Aorta (tissue), 5 donors: Measurements from ENCODE around the gene MOG. TPM values are rescaled to one million over a fixed set of nuclear protein-coding genes. Genes with fewer than 3 reads are reported as not detected.

Source experiments
- ATAC-seq: fragments of 200-7000 bp; cut with Tn5 transposase; one replicate; pipeline ENCODE4 v1.9.1; 2022; ENCODE audit warnings: moderate library complexity; ENCODE audit not compliant: low FRiP score
- DNase-seq, 2 donors: peaks; one replicate each; pipeline ENCODE4 v3.0.0-alpha.2; 2020
- H3K27ac ChIP-seq, 2 donors: one replicate each; pipeline ENCODE4 v1.5.1; 2013; ENCODE audit warnings: low read length in 2 of 2, mild to moderate bottlenecking in 2 of 2, moderate library complexity in 2 of 2, control low read depth in 1 of 2, inconsistent platforms in 1 of 2, low read depth in 1 of 2
- H3K27me3 ChIP-seq, 2 donors: one replicate each; pipeline ENCODE4 v1.6.1; 2013; ENCODE audit warnings: control low read depth in 1 of 2, low read length in 1 of 2, mild to moderate bottlenecking in 1 of 2, moderate library complexity in 1 of 2; ENCODE audit not compliant: insufficient read depth in 2 of 2, control insufficient read depth in 1 of 2
- H3K36me3 ChIP-seq, 2 donors: one replicate each; pipeline ENCODE4 v1.6.1; 2013; ENCODE audit warnings: control low read depth in 1 of 2, low read length in 1 of 2, mild to moderate bottlenecking in 1 of 2; ENCODE audit not compliant: insufficient read depth in 2 of 2, control insufficient read depth in 1 of 2
- H3K4me1 ChIP-seq, 2 donors: one replicate each; pipeline ENCODE4 v1.6.1; 2013; ENCODE audit warnings: low read length in 2 of 2, control low read depth in 1 of 2, mild to moderate bottlenecking in 1 of 2, moderate library complexity in 1 of 2; ENCODE audit not compliant: insufficient read depth in 2 of 2, control insufficient read depth in 1 of 2
- H3K4me3 ChIP-seq, 2 donors: one replicate each; pipeline ENCODE4 v1.5.1; 2013; ENCODE audit warnings: low read length in 2 of 2, control low read depth in 1 of 2, mild to moderate bottlenecking in 1 of 2
- H3K9me3 ChIP-seq: one replicate; pipeline ENCODE4 v1.6.1; 2013; ENCODE audit warnings: mild to moderate bottlenecking, low read length; ENCODE audit not compliant: control insufficient read depth
- WGBS, 2 donors: extraction: QIAGEN DNeasy Blood & Tissue Kit; methylation state at CpG; one replicate each; pipeline ENCODE4 v1.1.7; 2013; 5-methylcytosine and 5-hydroxymethylcytosine counted together
- intact Hi-C, 2 donors: fragments of 100-400 bp; cut with DNase I; formaldehyde crosslinking; loops; one replicate each; pipeline versions ENCODE4 v1.14.2 to v1.15.0; 2022
- polyA plus RNA-seq, 2 donors: library from polyadenylated mRNA; stranded (reverse); fragments of 200-250 nt; gene quantifications; one replicate each; pipeline ENCODE4 v1.2.3, GENCODE V29; 2013
- total RNA-seq, 2 donors: library from RNA; stranded (reverse); fragmentation: NEBNext Ultra II Directional; extraction: Animal tissue kit (Norgen Biotek cat#: 25700); gene quantifications; one replicate each; pipeline ENCODE4 v1.2.1, GENCODE V29; 2021
- donor health status: healthy with polysubstance abuse.
- donor health status: Bipolar disorder and iron deficiency.
- donor health status: DM: no; HTN: no; CAD: no.
- donor health status: DM: no; HTN: no; CAD: no.
- donor health status: DM: yes; HTN: yes; CAD: no.

The MOG gene
- total and polyA plus RNA-seq, 4 donors = 1.5 TPM; not detected in 3

GRCh38 chr6:29631860-29632731 lies 24.8 kb upstream of the MOG start:
- H3K36me3 ChIP-seq = no peaks in the 10 kb centered on the region
- intact Hi-C loops = no loop called here
- peak overlapping the region; percentile 83 to 96 for H3K4me3 ChIP-seq
- WGBS, 2 donors = 3 to 9% methylated on average over 21 to 53 of the region's 53 CpGs
- no peaks in the 10 kb centered on the region for H3K4me1 ChIP-seq
- no peaks in the 10 kb centered on the region for H3K27me3 ChIP-seq
- no peaks in the 10 kb centered on the region for H3K9me3 ChIP-seq
- peak; percentile 51 for ATAC-seq
- peak; percentile 84 to 90 for DNase-seq
- no peak overlapping the region for H3K27ac ChIP-seq

- 0 to 1% methylated on average over 35 to 57 of the region's 57 CpGs for WGBS, 2 donors
- no peaks in the 10 kb centered on the region for H3K9me3 ChIP-seq
- ATAC-seq (peak; percentile 96), DNase-seq (peak; percentile 92 to 95)
- peak within 1 kb of the TSS; percentile 83 to 96 for H3K4me3 ChIP-seq
- no peaks in the 10 kb centered on the region for H3K36me3 ChIP-seq
- intact Hi-C loops = no loop called here
- H3K27ac ChIP-seq = no peak within 1 kb of the TSS
- H3K4me1 ChIP-seq = no peaks in the 10 kb centered on the region
- no peaks in the 10 kb centered on the region for H3K27me3 ChIP-seq
Observed at GRCh38 chr6:29632789-29633533, 23.9 kb upstream of the MOG start, which contains the start of gene GABBR1. Gene GABBR1, minus strand, starts transcription at chr6:29633183. Its CDS starts 798 bp downstream, at chr6:29632385.

GRCh38 chr6:29633534-29633905 lies 23.4 kb upstream of the MOG start:
- Histone ChIP-seq H3K9me3 (no peaks in the 10 kb centered on the region), H3K27me3 (no peaks in the 10 kb centered on the region), H3K4me1 (no peaks in the 10 kb centered on the region), H3K36me3 (no peaks in the 10 kb centered on the region), H3K27ac (no peak overlapping the region), H3K4me3 (peak overlapping the region; percentile 8 to 96)
- WGBS, 2 donors = 1 to 2% methylated on average over 9 of the region's 9 CpGs
- ATAC-seq (peak; percentile 42), DNase-seq (no peak)
- intact Hi-C loops = no loop called here

DNA sequence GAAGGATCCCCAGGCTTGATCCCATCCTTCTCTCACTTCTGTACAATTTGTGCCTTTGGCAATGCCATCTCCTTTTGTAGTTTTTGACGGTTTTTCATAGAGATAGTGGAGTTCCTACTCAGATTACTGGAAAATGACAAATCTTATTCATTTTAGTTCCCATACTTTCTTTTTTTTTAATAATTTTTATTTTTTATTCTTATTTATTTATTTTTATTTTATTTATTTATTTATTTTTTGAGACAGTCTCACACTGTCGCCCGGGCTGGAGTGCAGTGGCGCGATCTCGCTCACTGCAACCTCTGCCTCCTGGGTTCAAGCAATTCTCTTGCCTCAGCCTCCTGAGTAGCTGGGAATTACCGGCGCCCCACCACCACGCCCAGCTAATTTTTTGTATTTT lies 19.6 kb upstream of the MOG start:
- Histone ChIP-seq H3K4me1 (no peaks in the 10 kb centered on the region), H3K9me3 (no peaks in the 10 kb centered on the region), H3K27ac (no peak overlapping the region), H3K27me3 (no peaks in the 10 kb centered on the region), H3K4me3 (no peak overlapping the region), H3K36me3 (no peaks in the 10 kb centered on the region)
- intact Hi-C loops = no loop called here
- 89 to 90% methylated on average over 9 of the region's 9 CpGs for WGBS, 2 donors
- no peak for ATAC-seq
- DNase-seq = no peak

GRCh38 chr6:29641430-29642148 lies 15.3 kb upstream of the MOG start:
- DNase-seq (no peak), ATAC-seq (no peak)
- H3K27me3 ChIP-seq = no peaks in the 10 kb centered on the region
- intact Hi-C loops = no loop called here
- no peaks in the 10 kb centered on the region for H3K9me3 ChIP-seq
- H3K4me3 ChIP-seq = no peak overlapping the region
- WGBS, 2 donors = 43 to 49% methylated on average over 3 of the region's 3 CpGs
- H3K27ac ChIP-seq = no peak overlapping the region
- no peaks in the 10 kb centered on the region for H3K36me3 ChIP-seq
- H3K4me1 ChIP-seq = no peaks in the 10 kb centered on the region

DNA sequence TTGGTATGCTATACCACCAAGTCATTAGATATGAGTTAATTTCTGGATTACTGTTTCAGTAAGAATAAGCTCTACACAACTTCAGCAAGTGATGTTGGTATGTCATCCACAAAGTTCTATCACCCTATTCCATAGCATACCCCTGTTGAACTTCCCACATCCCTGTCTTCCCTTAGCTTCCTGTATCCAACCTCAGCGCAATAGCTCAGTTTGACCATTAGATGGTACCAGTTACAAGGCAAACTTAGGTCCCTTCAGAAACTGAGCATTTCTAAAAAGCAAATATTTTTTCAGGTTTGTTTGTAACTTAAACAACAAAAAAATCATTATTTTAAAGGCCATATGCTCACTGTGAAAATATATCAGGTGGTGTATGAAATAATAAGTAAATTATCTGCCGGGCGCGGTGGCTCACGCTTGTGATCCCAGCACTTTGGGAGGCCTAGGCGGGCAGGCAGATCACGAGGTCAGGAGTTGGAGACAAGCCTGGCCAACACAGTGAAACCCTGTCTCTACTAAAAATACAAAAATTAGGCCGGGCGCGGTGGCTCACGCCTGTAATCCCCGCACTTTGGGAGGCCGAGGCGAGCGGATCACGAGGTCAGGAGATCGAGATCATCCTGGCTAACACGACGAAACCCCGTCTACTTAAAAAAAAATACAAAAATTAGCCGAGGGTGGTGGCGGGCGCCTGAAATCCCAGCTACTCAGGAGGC lies 8.8 kb upstream of the MOG start:
- Histone ChIP-seq H3K36me3 (no peaks in the 10 kb centered on the region), H3K9me3 (no peaks in the 10 kb centered on the region), H3K4me3 (no peak overlapping the region), H3K27me3 (no peaks in the 10 kb centered on the region), H3K4me1 (no peaks in the 10 kb centered on the region), H3K27ac (no peak overlapping the region)
- intact Hi-C loops = no loop called here
- 85 to 88% methylated on average over 23 of the region's 23 CpGs for WGBS, 2 donors
- DNase-seq = no peak
- no peak for ATAC-seq

GRCh38 chr6:29649701-29650673 lies 6.9 kb upstream of the MOG start:
- no peaks in the 10 kb centered on the region for H3K36me3 ChIP-seq
- H3K4me1 ChIP-seq = no peaks in the 10 kb centered on the region
- DNase-seq (peak; percentile 99), ATAC-seq (peak; percentile 97)
- no peaks in the 10 kb centered on the region for H3K27me3 ChIP-seq
- no peaks in the 10 kb centered on the region for H3K9me3 ChIP-seq
- H3K4me3 ChIP-seq = peak overlapping the region; percentile 59 to 97
- 2% methylated on average over 33 of the region's 33 CpGs for WGBS, 2 donors
- peak overlapping the region; percentile 94 to 100 for H3K27ac ChIP-seq
- intact Hi-C loops = loop anchor here (5.0 kb wide), 3 partner anchors 37 to 97 kb away; no protein-coding TSS in a partner anchor
